NOMO-1 treated with DMSO at 0.1 percent for 48 hours (cell line): ENCODE results near the gene MMGT1.
"Not testable (repeated sequence)": the region's sequence is repeated elsewhere in the genome, so short reads cannot be mapped to it uniquely, and the experiment has no call there.

Experiments
- DNase-seq: peaks from one replicate; lab custom pipeline; 2025; ENCODE audit not compliant: unreplicated experiment; lab: John Stamatoyannopoulos, UW

The MMGT1 gene

DNA sequence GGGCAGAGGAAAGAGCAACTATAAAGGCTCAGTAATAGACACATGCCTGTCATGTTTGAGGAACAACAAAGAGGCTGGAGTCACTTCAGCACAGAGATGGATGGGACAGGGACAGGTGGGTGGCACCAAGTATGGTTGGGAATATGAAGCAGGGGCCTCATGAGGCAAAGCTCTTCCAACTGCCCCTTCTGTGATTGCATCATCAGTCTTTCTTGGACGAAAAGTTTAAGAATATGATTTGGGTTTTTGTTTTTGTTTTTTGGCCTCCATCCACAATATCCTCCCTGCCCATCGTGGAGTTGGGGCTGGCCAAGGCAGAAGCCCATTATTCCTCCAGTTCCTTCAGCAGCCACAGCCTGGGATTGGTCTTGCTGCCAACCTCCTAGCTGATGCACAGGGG is 45.9 kb downstream of the MMGT1 start:
- no peak for DNase-seq

GRCh38 chrX:135923353-135923752 is 50.4 kb downstream of the MMGT1 start:
- DNase-seq = no peak

DNA sequence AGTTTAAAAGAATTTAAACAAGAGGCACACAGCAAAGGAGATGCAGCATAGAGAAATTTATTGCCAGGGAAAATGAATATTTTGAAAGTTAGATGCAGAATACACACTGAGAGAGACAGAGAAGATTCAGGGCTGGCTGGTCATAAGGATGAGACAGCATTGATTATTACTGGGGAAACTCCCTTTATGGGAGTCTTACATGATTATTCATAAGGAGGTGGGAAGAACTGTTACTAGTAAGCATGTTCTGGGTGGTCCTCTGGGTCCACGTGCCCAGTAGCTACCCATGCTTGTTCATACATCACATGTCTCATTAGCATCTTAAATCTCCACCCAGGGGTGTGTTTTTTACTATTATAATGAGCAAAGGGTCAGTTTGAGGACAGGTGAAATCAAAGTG is 53.3 kb downstream of the MMGT1 start:
- not testable (repeated sequence) for DNase-seq

- DNase-seq = no peak
Observed at GRCh38 chrX:135914404-135914803, 59.4 kb downstream of the MMGT1 start.
